Activated CD4-positive, CD25-positive, alpha-beta regulatory T cell (primary cell): Measurements from ENCODE around the gene RAMP1.
"Not testable (repeated sequence)": the region's sequence is repeated elsewhere in the genome, so short reads cannot be mapped to it uniquely, and the experiment has no call there.

ENCODE experiments used
- DNase-seq, 4 experiments: peaks; one replicate each; lab custom pipeline; 2025; lab: John Stamatoyannopoulos, UW

RAMP1 gene

GRCh38 chr2:237917696-237918374 is 58.4 kb downstream of the RAMP1 start:
- DNase-seq: no peak

DNA sequence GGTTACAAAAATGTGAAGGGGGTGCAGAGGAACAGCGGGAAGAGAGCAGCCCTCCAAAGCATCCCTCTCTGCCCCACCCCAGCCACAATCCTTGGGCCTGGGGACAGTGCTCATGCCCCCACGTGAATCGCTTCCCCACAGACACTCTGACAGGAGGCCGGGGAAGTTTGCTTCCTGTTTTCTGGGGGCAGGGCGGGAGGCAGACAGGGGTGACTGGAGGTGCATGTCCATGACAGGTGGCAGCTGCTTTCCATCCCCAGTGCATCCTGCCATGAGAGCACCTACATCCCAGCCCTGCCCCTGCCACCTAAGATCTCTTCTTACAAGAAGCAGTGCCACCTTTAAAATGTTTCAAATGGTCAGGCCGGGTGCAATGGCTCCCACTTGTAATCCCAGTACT is 60.2 kb downstream of the RAMP1 start:
- DNase-seq: no peak

GRCh38 chr2:237920673-237921072 is 61.2 kb downstream of the RAMP1 start:
- DNase-seq: no peak

GRCh38 chr2:237921967-237922492 is 62.6 kb downstream of the RAMP1 start:
- DNase-seq: no peak

GRCh38 chr2:237922641-237923361 is 63.4 kb downstream of the RAMP1 start:
- DNase-seq: no peak

DNA sequence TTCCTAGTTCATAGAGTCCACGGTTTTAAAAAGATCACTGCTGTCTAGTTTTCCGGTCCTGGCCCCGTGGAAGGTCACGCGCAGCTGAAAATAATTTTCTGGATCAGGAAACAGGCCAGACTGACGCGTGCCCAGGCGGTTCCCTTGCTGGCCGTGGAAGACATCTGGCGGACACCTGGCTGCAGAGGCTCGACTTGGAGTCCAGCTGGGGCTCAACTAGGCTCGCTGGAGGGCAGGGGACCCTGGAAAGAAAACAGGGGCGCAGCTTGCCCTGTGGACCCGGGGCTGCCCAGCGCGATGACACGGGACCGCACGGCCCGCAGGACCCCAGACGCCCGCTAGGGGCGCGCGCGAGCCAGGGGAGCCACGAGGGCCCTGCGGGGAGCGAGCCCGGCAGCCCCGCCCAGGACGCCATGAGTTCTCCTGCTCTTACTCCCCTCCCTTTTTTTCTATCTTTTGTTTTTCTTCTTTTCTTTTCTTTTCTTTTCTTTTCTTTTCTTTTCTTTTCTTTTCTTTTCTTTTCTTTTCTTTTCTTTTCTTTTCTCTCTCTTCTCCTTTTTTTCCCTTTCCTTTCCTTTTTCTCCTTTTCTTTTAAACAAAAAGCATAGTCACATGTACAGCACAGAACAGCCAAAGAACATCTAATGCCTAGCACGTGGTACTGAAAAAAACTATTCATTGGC is 64.2 kb downstream of the RAMP1 start:
- DNase-seq: peak; percentile 64 to 80 (median 70)

- no peak for DNase-seq
Observed at GRCh38 chr2:237924164-237924534, 64.7 kb downstream of the RAMP1 start.

DNA sequence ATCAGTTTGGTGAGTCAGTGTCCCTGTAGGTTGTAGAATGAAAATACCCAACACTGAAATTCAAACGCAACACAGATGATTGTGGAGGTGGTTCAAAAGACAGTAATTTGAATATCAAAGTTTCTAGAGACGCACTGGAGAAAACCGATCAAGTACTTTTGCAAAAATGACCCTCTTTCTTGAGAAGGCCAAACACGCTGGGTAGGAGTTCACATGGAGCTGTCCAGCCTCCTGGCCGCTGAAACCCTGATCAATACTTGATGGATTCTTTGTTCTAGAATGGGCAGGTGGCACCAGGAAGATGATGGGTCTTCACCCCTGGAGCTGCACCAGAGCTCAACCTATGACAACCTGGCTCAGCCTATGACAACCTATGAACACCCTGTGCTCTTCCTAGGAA is 67.7 kb downstream of the RAMP1 start:
- DNase-seq: no peak

- DNase-seq: no peak
Observed at GRCh38 chr2:237927986-237928385, 68.6 kb downstream of the RAMP1 start.

- no peak for DNase-seq
Observed at GRCh38 chr2:237929979-237930378, 70.6 kb downstream of the RAMP1 start.

DNA sequence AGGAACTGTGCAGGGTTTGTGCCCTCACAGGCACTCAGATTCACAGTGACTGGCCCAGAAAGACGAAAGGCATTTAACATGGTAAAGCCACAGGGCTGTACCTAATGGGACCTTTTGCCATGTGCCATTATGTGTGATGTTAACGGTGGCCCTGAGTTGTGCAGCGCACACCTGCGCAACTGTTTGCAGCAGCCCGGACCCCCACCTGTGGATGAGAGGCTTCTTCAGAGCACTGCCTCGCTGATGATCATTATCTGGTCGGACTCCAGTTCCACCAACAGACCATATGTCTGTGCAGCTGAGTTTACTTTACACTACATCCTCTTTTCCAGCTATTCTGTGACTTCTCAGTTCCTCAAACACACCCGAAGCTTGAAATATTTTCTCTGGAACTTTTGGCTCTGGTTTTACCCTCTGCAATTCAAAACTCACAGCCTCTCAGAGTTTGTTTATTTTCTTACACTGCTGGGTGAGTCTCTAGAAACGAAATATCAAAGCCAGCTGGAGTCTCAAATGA is 71.8 kb downstream of the RAMP1 start:
- DNase-seq: no peak

DNA sequence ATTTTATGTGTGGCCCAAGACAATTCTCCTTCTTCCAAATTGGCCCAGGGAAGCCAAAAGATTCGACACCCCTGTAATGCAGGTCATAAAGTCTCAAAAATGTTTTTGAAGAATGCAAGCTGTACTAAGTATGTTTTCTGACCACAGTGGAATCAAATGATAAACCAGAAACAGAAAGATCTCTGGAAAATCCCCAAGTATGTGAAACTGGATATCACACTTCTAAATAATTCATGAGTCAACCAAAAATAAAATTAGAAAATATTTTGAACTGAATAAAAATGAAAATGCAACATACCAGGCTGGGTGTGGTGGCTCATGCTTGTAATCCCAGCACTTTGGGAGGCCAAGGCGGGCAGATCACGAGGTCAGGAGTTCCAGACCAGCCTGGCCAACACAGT is 73.3 kb downstream of the RAMP1 start:
- DNase-seq: no peak

DNA sequence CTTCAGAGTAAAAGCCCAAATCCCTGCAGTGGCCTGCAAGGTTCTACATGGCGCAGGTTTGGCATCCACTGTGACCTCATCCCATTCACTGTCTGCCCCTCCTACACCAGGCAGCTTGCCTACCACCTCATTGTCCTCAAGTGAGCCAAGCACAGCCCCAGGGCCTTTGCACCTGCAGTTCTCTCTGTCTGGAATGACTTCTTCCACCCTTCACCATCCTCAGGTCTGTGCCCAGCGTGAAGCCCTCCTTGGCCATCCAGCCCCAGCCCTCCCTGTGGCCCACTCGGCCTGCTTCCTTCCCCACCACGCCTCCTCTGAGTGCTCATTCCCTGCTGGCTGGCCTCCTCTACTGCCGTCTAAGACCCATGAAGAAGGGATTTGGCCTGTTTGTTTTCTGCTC is 74.8 kb downstream of the RAMP1 start:
- DNase-seq: no peak

DNA sequence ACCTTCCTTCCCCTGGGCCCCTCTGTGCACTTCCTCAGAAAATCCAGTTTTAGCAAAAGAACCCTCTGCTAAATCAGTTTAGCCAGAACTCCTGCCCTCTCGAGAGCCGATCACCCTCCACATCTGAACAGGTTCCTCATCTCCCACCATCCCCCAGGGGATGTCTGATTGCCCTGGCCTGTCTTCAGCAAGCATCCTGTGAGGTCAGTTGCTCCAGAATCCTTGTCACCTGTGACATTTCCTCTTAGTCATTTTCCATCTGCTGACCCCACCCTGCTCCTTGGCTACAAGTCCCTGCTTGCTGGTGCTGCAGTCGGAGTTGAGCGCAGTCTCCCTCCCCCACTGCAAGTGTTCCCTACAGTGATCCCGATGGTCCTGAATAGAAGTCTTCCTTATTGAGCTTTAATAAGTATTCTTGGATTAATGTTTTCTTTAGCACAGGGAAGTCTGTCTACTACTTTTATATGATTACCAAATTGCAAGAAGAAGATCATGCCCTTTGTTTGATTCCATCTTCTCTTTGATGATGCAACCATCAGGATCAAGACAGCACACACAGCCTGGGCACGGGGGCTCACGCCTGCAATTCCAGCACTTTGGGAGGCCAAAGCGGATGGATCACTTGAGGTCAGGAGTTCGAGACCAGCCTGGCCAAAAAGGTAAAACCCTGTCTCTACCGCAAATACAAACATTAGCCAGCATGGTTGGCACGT is 76.5 kb downstream of the RAMP1 start:
- DNase-seq: no peak

- DNase-seq: no peak
Observed at GRCh38 chr2:237939251-237939650, 79.8 kb downstream of the RAMP1 start.

GRCh38 chr2:237940828-237941227 is 81.4 kb downstream of the RAMP1 start:
- no peak for DNase-seq

GRCh38 chr2:237941239-237941638 is 81.8 kb downstream of the RAMP1 start:
- DNase-seq: no peak

GRCh38 chr2:237942513-237942899 is 83.1 kb downstream of the RAMP1 start:
- no peak for DNase-seq

- no peak for DNase-seq
Observed at GRCh38 chr2:237943395-237944094, 84.1 kb downstream of the RAMP1 start.

GRCh38 chr2:237944302-237944701 is 84.9 kb downstream of the RAMP1 start:
- no peak for DNase-seq

DNA sequence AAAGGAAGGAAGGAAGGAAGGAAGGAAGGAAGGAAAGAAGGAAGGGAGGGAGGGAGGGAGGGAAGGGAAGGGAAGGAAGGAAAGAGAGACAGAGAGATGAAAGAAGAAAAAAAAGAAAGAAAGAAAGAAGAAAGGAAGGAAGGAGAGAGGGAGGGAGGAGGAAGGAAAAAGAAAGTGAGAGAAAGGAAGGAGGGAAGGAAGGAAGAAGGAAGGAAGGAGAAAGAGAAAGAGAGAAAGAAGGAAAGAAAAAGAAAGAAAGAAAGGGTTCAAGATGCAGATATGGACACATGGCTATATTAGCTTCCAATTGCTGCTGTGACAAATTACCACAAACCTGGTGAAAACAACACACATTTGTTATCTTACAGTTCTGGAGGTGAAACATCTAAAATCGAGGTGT is 87.0 kb downstream of the RAMP1 start:
- DNase-seq: no peak

GRCh38 chr2:237951354-237951753 is 91.9 kb downstream of the RAMP1 start:
- not testable (repeated sequence) for DNase-seq
